ENCODE data around the gene GRM5.
"Not testable (repeated sequence)": the region's sequence is repeated elsewhere in the genome, so short reads cannot be mapped to it uniquely, and the experiment has no call there.

Gene GRM5

DNA sequence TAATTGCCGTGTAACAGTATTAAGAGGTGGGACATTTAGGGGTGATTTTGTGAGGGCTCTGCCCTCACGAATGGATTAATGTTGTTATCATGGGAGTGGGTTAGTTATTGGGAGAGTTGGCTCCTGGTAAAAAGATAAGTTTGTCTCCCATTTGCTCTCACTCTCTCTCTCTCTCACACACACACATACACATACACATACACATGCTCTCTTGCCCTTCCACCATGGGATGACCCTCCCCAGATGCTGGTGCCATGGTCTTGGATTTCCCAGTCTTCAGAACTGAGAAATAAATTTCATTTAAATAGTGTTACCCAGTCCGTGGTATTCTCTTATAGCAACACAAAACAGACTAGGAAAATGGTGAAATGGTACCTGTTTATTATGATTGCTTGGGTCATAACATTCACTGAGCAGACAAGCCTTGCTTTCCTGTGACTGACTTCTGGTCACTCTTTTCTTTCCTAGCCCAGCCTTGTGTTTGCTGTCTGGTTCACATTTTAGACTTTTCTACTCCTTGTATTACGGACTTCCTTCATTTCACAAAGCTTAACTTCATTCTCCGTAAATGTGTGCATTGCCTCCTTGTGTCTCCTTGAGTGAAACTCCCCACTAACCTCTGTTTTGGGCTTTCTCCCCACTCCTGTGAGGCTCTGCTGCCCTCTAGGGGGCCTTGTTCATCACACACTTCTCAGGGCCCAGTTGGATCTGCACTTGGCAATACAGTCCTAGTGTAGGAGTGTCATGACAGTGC lies 521.7 kb downstream of the GRM5 start:
- DNase-seq (ENCODE audit: low read depth, low spot score) = peak; percentile 83

DNA sequence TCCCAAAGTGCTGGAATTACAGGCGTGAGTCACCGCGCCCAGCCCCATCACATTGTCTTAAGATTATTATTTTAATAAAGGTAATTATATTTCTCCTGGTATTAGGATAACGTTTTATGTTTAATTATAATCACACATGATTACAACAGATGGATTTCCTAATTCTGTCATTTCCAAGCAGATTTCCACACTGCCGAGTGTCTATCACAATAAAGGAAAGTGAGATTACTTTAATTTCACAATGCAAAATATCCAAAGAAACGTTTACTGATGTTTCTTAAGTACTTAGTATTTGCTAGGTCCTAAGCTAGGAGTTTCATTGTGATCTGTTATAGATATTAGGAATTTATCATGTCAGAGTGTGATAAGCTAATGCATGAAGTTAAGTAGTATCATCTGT lies 524.8 kb downstream of the GRM5 start:
- no peak for DNase-seq (ENCODE audit: low read depth, low spot score)

DNA sequence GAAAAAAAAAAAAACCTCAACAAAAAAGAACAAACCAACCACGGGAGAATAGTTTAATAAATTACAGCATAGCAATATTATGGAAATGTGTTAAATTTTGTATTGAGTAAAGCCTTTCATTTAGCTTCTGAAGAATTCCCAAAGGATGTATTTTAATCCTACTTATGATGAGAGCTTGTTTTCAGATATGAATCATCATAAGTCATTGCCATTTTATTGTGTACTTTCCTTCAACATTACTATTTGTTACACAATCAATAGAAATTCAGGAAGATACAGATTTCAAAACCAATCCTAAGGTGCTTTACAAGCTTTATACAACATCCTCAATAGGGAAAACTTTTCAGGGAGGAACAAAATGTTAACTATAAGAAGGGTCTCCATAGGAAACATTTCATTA lies 527.7 kb downstream of the GRM5 start:
- no peak for DNase-seq (ENCODE audit: low read depth, low spot score)

DNA sequence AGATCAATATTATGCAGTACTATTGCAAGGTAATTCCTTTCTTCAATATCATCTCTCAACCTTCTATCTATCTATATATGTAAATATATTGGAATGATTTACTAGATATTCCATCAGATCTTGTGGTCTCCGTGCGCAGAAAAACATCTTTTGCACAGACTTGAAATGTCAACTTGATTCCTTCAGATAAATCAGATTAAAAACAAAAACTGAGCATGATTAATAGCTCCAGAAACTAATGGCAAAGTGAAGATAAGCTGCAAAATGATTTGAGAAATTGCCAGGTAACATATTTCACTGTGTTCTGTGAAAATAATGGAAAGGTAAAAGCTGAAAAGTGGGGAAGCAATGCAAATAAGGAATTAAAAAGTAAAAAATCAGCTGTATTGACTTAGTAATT lies 528.2 kb downstream of the GRM5 start:
- no peak for DNase-seq (ENCODE audit: low read depth, low spot score)

DNA sequence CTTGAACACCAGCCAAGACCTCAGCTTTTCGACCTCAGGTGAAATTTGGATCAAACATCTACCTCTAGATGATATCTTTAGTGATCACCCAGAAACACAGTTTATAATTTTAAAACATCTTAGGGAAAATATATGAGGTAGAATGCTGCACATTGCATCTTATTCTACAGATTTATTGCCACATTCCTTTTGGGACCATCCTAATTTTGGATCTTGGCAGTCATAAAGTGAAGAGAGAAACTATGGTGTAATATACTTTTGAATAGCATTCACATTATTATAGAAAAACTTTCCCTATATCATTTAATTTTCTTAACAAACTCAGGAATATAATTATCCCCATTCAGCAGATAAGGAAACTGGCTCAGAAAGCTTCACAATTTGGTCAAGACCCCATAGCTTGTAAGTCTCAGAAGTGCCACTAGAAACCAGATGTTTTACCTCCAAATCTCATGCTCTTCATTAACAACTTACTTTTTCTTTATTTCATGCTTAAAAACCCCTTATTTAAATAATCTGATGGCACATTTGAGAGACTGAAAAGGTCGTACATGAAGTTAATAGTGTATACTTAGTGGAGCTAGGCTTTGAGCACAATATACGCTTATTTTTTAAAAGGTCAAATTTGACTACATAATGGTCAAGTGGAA lies 529.0 kb downstream of the GRM5 start:
- no peak for DNase-seq (ENCODE audit: low read depth, low spot score)

DNA sequence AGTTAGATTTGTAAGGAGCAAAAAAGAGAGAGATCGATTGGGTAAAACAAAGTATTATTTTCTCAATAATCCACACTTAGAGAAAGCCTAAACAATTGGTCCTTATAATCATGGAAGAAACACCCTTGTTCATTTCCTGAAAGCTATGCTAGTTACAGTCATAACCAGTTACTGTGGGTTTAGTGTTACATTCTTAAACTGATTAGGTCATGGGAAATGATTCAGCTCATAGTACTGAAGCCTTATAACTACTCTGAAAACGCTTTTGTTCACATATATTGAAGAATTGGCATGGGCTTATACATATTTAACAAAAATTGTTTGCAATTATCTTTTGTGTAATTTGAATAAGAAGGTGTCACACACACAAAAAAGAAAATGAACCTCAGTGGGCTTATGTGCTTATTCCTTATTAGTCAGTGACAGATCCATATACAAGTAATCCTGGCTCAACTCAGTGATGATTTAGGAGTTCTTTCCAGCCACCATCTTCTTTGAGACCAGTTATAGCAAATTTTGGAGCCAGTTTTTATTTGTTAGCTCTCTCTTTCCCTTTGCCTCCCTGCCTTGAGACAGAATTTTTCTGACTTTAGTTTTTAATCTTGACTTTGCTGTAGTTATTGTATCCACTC lies 529.8 kb downstream of the GRM5 start:
- peak; percentile 40 for DNase-seq (ENCODE audit: low read depth, low spot score)

DNA sequence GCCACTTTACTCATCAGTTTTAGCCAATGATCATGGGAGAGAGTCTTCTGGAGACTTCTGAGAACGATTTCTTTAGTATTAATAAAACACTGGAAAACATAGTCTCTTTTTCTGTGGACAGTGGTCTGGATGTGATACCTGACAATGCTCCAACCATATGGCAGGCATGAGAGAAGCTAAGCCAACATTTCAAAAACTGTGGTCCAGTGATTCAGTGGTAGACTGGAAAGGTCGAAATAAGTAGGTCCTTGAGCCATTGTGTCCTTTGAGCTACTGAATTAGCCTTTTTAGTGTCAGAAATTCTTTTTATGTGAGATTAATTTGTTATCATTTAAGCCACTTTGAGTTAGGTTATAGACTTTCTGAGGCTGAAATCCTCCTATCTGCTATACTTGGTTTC lies 530.5 kb downstream of the GRM5 start:
- no peak for DNase-seq (ENCODE audit: low read depth, low spot score)

DNA sequence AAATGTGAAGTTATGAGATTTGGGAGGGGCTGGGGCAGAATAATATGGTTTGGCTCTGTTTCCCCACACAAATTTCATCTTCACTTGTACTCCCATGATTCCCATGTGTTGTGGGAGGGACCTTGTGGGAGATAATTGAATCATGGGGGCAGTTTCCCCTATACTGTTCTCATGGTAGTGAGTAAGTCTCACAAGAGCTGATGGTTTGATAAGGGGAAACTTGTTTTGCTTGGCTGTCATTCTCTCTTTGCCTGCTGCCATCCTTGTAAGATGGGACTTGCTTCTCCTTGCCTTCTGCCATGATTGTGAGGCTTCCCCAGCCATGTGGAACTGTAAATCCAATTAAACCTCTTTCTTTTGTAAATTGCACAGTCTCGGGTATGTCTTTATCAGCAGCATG lies 531.1 kb downstream of the GRM5 start:
- DNase-seq (ENCODE audit: low read depth, low spot score) = not testable (repeated sequence)

DNA sequence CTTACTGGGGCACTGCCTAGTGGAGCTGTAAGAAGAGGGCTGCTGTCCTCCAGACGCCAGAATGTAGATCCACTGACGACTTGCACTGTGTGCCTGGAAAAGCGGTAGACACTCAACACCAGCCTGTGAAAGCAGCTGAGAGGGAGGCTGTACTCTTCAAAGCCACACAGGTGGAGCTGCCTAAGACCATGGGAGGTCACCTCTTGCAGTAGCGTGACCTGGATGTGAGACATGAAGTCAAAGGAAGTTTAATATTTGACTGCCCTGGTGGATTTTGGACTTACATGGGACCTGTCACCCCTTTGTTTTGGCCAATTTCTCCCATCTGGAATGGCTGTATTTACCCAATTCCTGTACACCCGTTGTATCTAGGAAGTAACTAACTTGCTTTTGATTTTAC lies 531.6 kb downstream of the GRM5 start:
- DNase-seq (ENCODE audit: low read depth, low spot score) = no peak

DNA sequence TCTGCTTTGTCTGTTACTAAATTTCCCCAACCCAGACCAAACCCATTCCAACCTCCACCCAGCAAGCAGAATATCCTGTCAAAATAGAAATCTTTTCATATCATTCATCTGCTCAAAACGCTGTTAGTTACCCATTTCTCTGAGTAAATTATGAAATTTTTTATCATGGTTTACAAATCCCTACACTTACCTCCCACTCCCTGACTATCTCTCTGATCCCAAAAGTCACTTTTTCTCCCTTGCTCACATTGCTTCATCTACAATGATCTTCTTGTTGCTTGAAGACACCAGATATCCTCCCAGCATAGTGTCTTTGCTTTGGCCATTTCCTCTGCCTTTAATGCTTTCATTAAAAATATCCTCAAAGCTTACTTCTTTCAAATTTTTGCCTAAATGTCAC lies 532.8 kb downstream of the GRM5 start:
- no peak for DNase-seq (ENCODE audit: low read depth, low spot score)

DNA sequence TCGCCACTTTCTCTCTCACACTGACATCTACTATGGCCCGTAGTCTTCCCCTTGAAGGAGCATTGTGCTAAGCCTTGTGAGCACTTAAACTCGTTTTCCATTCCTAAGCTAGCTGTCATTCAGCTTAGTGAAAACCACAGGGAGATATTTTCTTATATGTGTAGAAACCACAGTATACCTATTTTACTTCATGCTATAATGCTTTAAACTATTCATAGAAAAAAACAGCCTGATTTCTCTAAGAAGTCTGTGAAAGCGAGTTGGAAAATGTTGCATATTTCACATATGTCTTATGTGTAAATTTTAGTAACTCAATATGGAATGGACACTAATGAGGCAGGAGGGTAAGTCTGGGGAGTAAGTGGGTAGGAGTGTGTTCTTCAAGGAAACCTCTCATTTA lies 534.0 kb downstream of the GRM5 start:
- DNase-seq (ENCODE audit: low read depth, low spot score) = no peak

DNA sequence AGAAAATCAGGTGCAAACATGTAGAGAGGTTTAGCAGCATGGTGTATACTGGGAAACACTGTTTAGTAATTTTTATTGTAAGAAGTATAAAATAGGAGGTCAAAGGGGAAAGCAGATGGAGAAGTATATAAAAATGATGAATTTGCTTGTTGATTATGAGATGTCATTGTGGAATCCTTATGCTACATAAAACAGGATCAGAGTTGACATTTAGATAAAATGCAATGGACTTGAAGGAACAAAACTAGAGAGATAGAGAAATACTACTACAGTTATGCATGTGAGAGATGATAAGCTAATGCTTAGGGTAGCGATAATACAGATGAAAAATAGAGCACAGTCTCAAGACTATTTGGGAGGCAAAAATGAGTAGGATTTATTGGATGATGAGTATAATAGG lies 536.4 kb downstream of the GRM5 start:
- DNase-seq (ENCODE audit: low read depth, low spot score) = no peak

DNA sequence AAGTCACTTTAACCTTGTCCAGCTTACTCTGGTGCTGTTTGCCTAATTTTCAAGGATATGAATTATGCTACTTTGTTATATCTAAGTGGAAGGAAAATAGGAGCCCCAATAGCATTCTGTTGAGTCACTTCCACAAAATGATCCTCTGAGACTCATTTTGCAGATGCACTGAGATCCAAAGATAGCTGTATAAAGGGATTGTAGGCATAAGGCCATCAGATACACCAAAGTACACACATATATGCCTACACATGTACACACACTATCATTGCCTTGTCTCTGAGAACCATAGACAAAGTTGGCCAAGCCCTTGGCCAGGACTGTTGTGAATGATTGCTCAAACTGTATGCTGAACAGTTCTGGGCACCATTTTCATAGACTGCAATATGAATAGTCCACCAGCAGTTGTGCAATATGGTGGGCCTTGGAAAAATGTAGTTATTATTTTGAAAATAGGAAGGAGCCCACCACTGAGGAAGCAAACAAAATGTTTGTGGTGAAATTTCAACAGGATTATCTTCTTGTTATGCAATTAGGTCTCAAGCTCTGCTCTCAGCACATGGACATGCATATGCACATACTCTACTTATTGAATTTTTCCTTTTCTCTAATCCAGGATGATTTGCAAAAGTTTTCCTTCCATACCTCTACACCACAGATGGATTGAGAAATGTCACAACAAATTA lies 542.3 kb downstream of the GRM5 start:
- DNase-seq (ENCODE audit: low read depth, low spot score) = no peak

DNA sequence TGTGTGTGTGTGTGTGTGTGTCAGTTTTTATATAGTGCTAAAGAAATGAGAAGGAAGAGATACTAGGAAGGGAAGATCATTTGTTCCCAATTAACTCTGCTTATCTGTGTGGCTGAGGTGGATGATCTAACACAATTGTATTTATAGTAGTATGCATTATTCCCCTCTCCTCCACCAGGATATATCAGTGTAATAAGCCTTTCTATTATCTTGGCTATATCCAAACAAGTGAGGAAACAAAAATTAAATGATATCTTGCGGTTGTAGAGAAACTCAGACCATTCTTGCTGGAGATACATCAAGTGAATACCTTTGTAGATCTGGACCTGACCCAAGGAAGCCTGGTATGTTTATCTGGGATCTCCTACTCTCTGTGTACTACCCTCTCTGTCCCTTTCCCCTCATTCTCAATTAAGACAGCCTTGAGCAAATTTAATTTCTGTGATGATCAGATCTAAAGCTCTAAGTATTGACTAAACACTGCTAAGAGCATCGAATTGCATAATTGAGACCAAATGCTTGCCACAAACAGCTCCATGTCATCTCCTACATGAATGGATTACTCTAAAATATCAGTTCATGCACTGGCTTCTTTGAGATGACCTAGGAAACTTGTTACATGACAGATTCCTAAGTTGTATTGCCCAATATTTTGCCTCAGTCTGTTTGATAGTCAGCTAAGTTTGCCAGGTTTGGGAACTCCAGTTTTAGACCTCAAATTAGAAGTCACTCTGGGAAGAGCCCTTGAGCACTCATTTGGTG lies 543.0 kb downstream of the GRM5 start:
- no peak for DNase-seq (ENCODE audit: low read depth, low spot score)

DNA sequence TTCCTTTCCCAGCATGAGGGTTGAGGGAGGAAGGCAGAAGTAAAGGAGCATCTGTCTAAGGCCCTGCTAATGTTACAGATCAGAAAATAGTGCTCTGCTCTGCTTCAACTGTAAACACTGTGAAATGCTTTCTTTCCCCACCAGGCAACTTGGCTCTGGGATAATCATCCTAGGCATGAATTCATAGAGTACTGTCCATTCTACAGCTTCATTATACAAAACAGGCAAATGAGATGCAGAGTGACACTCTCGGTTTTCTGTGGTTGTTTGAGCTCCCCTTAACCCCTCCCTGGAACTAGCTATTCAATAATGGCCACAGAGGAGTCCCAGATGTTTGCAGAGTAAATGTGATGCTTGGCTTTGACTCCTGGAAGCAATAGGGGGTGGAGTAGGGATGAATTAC lies 544.0 kb downstream of the GRM5 start:
- DNase-seq (ENCODE audit: low read depth, low spot score) = peak; percentile 35

DNA sequence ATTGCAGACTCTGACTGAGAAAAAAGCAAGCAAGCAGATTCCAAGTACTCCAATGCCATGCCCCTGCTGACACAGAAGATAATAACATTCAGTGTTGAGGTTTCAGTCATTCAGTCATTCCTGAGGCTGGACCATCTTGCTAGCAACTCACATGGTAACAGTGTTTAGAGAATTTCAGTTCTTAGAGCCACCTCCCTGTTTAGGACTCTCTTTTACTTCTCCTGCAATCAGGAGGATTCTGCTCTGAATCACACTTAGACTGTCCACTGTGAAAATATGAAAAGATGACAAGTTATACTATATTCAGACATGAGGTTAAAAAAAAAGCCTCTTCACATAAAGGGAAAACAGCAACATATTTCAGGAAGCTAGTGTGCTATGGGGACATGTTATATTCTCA lies 544.4 kb downstream of the GRM5 start:
- no peak for DNase-seq (ENCODE audit: low read depth, low spot score)

DNA sequence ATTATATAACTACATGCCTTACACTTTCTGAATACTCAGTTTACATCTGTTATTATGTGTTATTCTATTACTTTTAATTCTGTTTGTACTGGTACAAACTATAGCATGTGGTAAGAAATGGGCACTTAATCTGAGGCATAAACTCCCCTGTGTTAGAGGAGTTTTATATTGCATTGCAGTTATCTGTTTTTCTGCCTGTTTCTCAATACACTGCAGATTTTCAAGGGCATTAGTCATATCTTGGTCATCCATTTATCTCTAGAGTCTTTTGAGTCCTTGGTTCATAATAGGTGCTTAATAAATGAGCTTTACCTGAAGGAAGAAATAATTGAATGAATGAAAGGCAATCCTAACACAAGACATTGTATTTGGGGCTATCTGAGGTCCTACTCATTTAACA lies 545.4 kb downstream of the GRM5 start:
- no peak for DNase-seq (ENCODE audit: low read depth, low spot score)

DNA sequence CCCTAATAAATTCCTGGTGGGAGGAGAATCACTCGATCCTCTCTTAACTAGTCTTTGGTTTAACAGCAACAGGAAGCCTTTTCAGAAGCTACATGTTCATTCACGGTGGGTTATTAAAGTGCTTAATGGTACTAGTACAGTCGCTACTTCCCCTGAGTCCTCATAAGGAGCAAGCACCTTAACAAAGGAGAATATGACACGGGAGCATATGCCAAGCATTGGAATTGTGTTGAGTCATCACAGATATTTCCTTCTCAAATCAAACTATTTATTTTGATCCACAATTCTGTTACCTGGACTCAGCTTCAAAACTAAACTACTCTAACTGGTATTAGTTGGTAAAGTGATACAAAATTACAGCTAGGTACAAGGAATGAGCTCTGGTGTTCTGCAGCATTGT lies 550.8 kb downstream of the GRM5 start:
- no peak for DNase-seq (ENCODE audit: low read depth, low spot score)

DNA sequence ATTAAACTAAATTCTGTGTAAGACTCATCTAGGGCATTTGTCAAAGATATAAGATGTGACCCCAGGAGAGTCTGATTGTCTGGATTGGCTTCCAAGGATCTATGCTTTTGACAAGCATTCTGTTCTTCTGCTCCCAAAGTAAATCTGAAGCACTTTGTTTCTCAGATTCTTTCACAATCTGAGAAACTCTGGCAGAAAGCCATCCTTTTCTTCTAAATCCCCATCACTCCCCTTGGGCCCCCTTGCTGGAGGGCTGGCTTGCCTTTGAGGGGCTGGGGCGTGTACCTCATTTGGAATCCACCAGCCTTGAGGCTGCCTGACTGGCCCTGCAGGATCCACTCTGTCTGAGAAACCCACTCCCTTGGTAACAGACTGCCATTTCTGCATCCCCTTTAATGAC lies 554.8 kb downstream of the GRM5 start:
- no peak for DNase-seq (ENCODE audit: low read depth, low spot score)

DNA sequence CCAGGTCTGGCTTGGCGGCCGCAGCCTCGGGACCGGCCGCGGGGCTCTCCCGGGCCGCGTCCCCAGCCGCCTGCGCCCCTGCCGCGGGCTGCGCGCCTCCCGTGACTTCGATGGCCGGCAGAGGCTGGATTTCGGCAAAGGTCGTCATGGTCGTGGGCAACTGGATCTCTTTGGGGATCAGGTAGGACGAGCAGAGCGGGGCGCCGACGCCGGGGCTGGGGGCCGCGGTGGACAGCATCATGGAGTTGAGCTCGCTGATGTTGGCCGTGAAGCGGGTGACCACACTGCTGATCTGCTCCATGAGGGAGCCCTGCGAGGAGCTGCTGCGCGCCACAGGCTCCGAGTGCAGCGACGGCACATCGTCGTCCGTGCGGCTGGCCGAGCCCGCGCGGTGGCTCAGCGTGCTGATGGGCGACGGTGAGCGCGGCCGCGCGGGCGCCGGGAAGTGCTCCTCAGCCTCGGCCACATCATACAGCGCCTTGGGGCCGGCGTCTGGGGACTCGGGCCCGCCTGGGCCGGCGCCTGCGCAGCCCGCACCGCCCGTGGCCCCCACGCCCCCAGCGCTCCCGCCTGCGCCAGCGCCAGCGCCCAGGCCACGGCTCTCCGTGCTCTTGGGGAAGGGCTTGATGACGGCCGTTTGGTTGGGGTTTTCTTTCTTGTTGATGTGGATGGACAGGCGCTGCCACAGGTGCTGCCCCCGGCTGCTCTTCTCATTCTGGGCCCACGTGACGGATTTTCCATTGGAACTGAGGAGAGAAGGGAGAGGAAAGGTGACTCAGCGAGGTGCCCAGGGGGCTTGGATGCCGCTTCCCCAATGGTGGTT lies 556.8 kb downstream of the GRM5 start:
- DNase-seq (ENCODE audit: low read depth, low spot score) = no peak

DNA sequence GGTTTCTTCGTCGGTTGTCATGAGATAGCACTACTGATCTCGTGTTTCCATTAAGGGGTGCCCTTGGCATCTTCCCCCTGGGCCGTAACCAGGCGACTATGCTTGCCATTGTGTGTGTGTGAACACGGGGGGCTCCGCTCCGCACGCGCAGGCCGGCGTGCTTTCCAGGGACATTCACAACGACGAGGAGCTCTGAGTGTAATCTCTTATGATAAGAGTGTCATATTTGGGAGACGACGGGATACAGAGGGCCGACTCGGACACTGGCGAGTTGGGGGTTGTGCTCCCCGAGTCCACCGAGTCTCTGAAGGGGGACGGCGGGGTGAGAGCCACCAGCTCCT lies 557.4 kb downstream of the GRM5 start:
- DNase-seq (ENCODE audit: low read depth, low spot score) = no peak
